Measurements from ENCODE around the gene HGFAC.

The HGFAC gene

GRCh38 chr4:3492741-3493719, 51.3 kb downstream of the HGFAC start:
- DNase-seq, result no peak

GRCh38 chr4:3493720-3494461, 52.1 kb downstream of the HGFAC start:
- DNase-seq, result peak; percentile 62

DNA sequence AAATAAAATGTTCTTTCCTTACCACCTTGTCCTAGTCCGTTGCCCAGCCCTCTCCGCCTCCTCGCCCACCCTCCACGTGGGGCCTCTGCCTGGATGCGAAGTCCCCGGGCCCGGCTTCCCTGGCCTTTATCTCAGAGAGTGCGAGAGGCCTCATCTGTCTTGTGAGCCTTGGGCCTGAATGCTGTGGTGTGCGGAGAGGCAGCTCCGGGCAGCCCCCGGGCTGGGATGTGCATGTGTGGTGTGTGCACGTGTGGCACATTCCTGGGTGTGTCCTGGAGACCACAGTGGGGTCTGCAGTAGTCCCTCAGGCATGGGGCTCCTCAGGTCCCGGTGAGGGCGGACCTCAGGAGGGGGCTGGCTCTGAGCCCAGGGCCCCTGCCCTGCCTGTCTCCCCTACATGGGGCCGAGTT, 52.7 kb downstream of the HGFAC start:
- peak; percentile 64 for DNase-seq

- no peak for DNase-seq
Observed at GRCh38 chr4:3495204-3495975, 53.6 kb downstream of the HGFAC start.

GRCh38 chr4:3496021-3496420, 54.3 kb downstream of the HGFAC start:
- no peak for DNase-seq

- DNase-seq, result no peak
Observed at GRCh38 chr4:3497095-3497494, 55.3 kb downstream of the HGFAC start.

GRCh38 chr4:3497523-3498389, 56.0 kb downstream of the HGFAC start:
- no peak for DNase-seq

GRCh38 chr4:3498407-3498806, 56.6 kb downstream of the HGFAC start:
- no peak for DNase-seq
